T-cell (primary cell): ENCODE results near the gene PPM1E. TPM values are rescaled to one million over a fixed set of nuclear protein-coding genes. Genes with fewer than 3 reads are reported as not detected.

Experiments used
- ATAC-seq, 4 experiments: fragments of 200-7000 bp in 3 of 4; fragments of 150-1000 bp in 1 of 4; cut with Tn5 transposase; replicated peaks in 1 of 4; 1 replicate in 3 of 4; 2 replicates in 1 of 4; pipeline ENCODE4 v1.10.0; 2021; ENCODE audit warnings: moderate library complexity in 3 of 4, mild to moderate bottlenecking in 2 of 4, moderate number of reproducible peaks in 1 of 4
- CTCF ChIA-PET, 2 donors: fragments of 300-600 bp; sonication (Branson Sonifier 250); formaldehyde crosslinking; loops; one replicate each; lab custom pipeline; 2022; ENCODE audit warnings: antibody characterized with exemption in 2 of 2; lab: Charles Lee
- POLR2A ChIA-PET, 2 donors: fragments of 300-600 bp; sonication (Branson Sonifier 250); formaldehyde crosslinking; loops; one replicate each; lab custom pipeline; 2022; ENCODE audit warnings: antibody characterized with exemption in 2 of 2; lab: Charles Lee
- DNase-seq, 35 experiments: peaks; one replicate each; pipeline versions ENCODE4 v3.0.0 to v3.0.0-alpha.2; 2013 to 2023
- H3K27ac ChIP-seq: one replicate; pipeline ENCODE4 v1.5.1; 2013; ENCODE audit warnings: low read length
- H3K27me3 ChIP-seq, 2 experiments: replicated peaks in 1 of 2; 1 replicate in 1 of 2; 2 replicates in 1 of 2; pipeline versions ENCODE4 v1.6.1 to v1.7.0; 2013; ENCODE audit warnings: low read length in 1 of 2, mixed read lengths in 1 of 2; ENCODE audit not compliant: control insufficient read depth in 2 of 2, insufficient read depth in 2 of 2; ENCODE audit errors: extremely low read depth in 1 of 2
- H3K36me3 ChIP-seq, 2 donors: 1 replicate in 1 of 2; 2 replicates in 1 of 2; pipeline versions ENCODE4 v1.6.1 to v1.7.0; 2013; ENCODE audit warnings: low read length in 1 of 2; ENCODE audit not compliant: control insufficient read depth in 2 of 2, insufficient read depth in 1 of 2; ENCODE audit errors: extremely low read depth in 1 of 2
- H3K4me1 ChIP-seq, 2 experiments: 1 replicate in 1 of 2; 2 replicates in 1 of 2; pipeline versions ENCODE4 v1.6.1 to v1.7.0; 2013; ENCODE audit warnings: low read length in 2 of 2, mixed read lengths in 1 of 2; ENCODE audit not compliant: insufficient read depth in 2 of 2, control insufficient read depth in 1 of 2; ENCODE audit errors: extremely low read depth in 1 of 2
- H3K4me3 ChIP-seq, 2 donors: 1 replicate in 1 of 2; 2 replicates in 1 of 2; pipeline versions ENCODE4 v1.5.1 to v1.7.0; 2013; ENCODE audit warnings: mild to moderate bottlenecking in 2 of 2, low read length in 1 of 2, moderate library complexity in 1 of 2; ENCODE audit not compliant: control insufficient read depth in 1 of 2; ENCODE audit errors: extremely low read depth in 1 of 2
- H3K9me3 ChIP-seq: 2 replicates; pipeline ENCODE4 v1.7.0; 2013
- H3K27ac Mint-ChIP-seq, 2 donors: one replicate each; pipeline ENCODE4 v1.8.0; 2020 to 2021; ENCODE audit warnings: mild to moderate bottlenecking in 2 of 2, mixed read lengths in 2 of 2
- H3K27me3 Mint-ChIP-seq, 2 donors: one replicate each; pipeline ENCODE4 v1.8.0; 2021 to 2022; ENCODE audit warnings: mixed read lengths in 2 of 2
- H3K36me3 Mint-ChIP-seq: one replicate; pipeline ENCODE4 v1.8.0; 2021; ENCODE audit warnings: mixed read lengths
- H3K4me1 Mint-ChIP-seq, 3 donors: one replicate each; pipeline ENCODE4 v1.8.0; 2020 to 2022; ENCODE audit warnings: mixed read lengths in 3 of 3, mild to moderate bottlenecking in 1 of 3
- H3K4me3 Mint-ChIP-seq, 3 donors: one replicate each; pipeline ENCODE4 v1.8.0; 2020 to 2022; ENCODE audit warnings: mild to moderate bottlenecking in 3 of 3, mixed read lengths in 3 of 3, moderate library complexity in 3 of 3
- H3K9me3 Mint-ChIP-seq, 3 donors: one replicate each; pipeline ENCODE4 v1.8.0; 2020 to 2022; ENCODE audit warnings: mixed read lengths in 3 of 3
- WGBS: methylation state at CpG from one replicate; pipeline ENCODE4 v1.1.5; 2013; ENCODE audit warnings: missing lambda C conversion rate; ENCODE audit not compliant: insufficient coverage; 5-methylcytosine and 5-hydroxymethylcytosine counted together
- total RNA-seq, 35 experiments: library from RNA in 6 of 35; stranded (reverse) in 6 of 35; fragments of 120-200 nt in 1 of 35; gene quantifications; one replicate each; pipeline versions ENCODE4 v1.2.1 to v1.2.4 and lab custom pipeline; 2013 to 2026

The PPM1E gene
- total RNA-seq, 5 donors from 2014 or later (not counting 1 experiment from before 2014, with no cell fraction given), result 0.03 TPM; not detected in 4

DNA sequence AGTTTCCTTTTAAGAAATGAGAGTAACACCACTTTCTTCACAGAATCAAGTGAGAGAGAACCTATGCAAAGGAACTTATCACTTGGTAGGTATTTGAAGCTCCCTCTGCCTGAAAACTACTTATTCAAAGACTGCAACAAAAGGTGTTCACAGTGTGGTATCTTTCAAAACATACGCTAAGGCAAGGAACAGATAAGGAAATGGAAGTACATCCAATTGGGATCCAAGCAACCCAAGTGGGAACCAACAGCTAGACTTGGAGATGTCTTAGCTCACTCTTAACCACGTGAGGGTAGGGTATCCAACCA, 431 bp upstream of the PPM1E start:
- H3K9me3 ChIP-seq, result no peaks in the 10 kb centered on the region
- no peaks in the 10 kb centered on the region for H3K36me3 Mint-ChIP-seq
- H3K27ac ChIP-seq, result no peak overlapping the region
- peaks cover 11 to 29% of the 10 kb centered on the region in 2 experiments for H3K27me3 ChIP-seq
- WGBS, result 13% methylated on average over 1 of the region's 2 CpGs
- peaks cover 6 to 17% of the 10 kb centered on the region in 2 experiments for H3K4me1 ChIP-seq
- DNase-seq (no peak), ATAC-seq (peak in 1 of 4 experiments; percentile 20)
- no peak overlapping the region for H3K27ac Mint-ChIP-seq
- POLR2A ChIA-PET, result no interaction called here
- H3K4me3 Mint-ChIP-seq, result peak overlapping the region; percentile 78 to 85 (median 79)
- H3K4me1 Mint-ChIP-seq, result peaks cover 13 to 15% (median 13%) of the 10 kb centered on the region in 3 donors
- H3K4me3 ChIP-seq, result peak overlapping the region in 1 of 2 donors; percentile 45
- peaks cover 38 to 63% of the 10 kb centered on the region in 2 donors for H3K27me3 Mint-ChIP-seq
- H3K36me3 ChIP-seq, result no peaks in the 10 kb centered on the region
- H3K9me3 Mint-ChIP-seq, result no peaks in the 10 kb centered on the region
- CTCF ChIA-PET, result interaction anchor here in 1 of 2 donors (0.5 kb wide), 1 partner anchor 167 kb away, joined by 3 read pairs; no protein-coding TSS in a partner anchor

GRCh38 chr17:58756246-58757161, 850 bp downstream of the PPM1E start:
- WGBS, result under 1% methylated on average over 55 of the region's 72 CpGs
- Mint-ChIP-seq H3K4me1 (peaks cover 13 to 15% (median 13%) of the 10 kb centered on the region in 3 donors), H3K9me3 (no peaks in the 10 kb centered on the region), H3K27me3 (peaks cover 49 to 74% of the 10 kb centered on the region in 2 donors), H3K4me3 (peak overlapping the region; percentile 83 to 86 (median 85)), H3K27ac (no peak overlapping the region), H3K36me3 (no peaks in the 10 kb centered on the region)
- Histone ChIP-seq H3K4me3 (peak overlapping the region; percentile 45 to 80), H3K27me3 (peaks cover 11 to 29% of the 10 kb centered on the region in 2 experiments), H3K36me3 (no peaks in the 10 kb centered on the region), H3K9me3 (no peaks in the 10 kb centered on the region), H3K4me1 (peaks cover 6 to 17% of the 10 kb centered on the region in 2 experiments), H3K27ac (no peak overlapping the region)
- ATAC-seq (peak in 3 of 4 experiments; percentile 20 to 62 (median 52)), DNase-seq (peak in 7 of 35 experiments; percentile 1 to 22 (median 4))
- ChIA-PET CTCF (interaction anchor here in 1 of 2 donors (0.7 kb wide), 1 partner anchor 462 kb away, joined by 4 read pairs; no protein-coding TSS in a partner anchor), POLR2A (no interaction called here)

DNA sequence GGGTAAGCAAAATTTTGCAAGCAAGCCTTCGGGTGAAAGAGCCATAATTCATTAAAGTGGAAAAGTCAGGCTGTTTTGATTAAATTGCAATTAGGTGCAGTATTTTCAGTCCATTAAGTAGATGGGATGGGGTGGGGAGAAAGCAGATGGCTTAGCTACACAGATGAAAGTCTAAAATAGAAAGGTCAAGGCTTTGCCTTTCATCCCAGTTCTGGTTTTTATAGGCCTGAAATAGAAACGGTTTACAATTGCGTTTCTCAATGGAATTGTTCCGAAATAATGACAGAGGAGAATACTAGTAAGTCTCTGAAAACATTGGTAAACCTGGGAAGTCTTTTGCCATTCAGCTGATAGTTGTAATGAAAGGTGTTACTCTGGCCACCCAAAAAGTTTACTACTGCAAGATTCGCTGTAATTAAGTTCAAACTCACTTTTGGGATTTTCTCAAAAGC, 1.5 kb downstream of the PPM1E start:
- ChIA-PET CTCF (interaction anchor here in 1 of 2 donors (0.7 kb wide), 1 partner anchor 463 kb away, joined by 4 read pairs; no protein-coding TSS in a partner anchor), POLR2A (no interaction called here)
- Mint-ChIP-seq H3K9me3 (no peaks in the 10 kb centered on the region), H3K4me1 (peaks cover 13 to 15% (median 13%) of the 10 kb centered on the region in 3 donors), H3K27ac (no peak overlapping the region), H3K36me3 (no peaks in the 10 kb centered on the region), H3K4me3 (peak overlapping the region; percentile 83 to 86 (median 85)), H3K27me3 (peaks cover 51 to 77% of the 10 kb centered on the region in 2 donors)
- Histone ChIP-seq H3K9me3 (no peaks in the 10 kb centered on the region), H3K27ac (no peak overlapping the region), H3K36me3 (no peaks in the 10 kb centered on the region), H3K4me1 (peaks cover 6 to 17% of the 10 kb centered on the region in 2 experiments), H3K27me3 (peaks cover 11 to 31% of the 10 kb centered on the region in 2 experiments), H3K4me3 (peak overlapping the region in 1 of 2 donors; percentile 1)
- no peak for ATAC-seq
- DNase-seq, result no peak
- 22% methylated on average over 1 of the region's 5 CpGs for WGBS

- Mint-ChIP-seq H3K4me3 (no peak overlapping the region), H3K27ac (no peak overlapping the region), H3K36me3 (no peaks in the 10 kb centered on the region), H3K27me3 (peaks cover 54 to 76% of the 10 kb centered on the region in 2 donors), H3K4me1 (peaks cover 13 to 15% (median 13%) of the 10 kb centered on the region in 3 donors), H3K9me3 (no peaks in the 10 kb centered on the region)
- H3K36me3 ChIP-seq, result no peaks in the 10 kb centered on the region
- CTCF ChIA-PET, result no interaction called here
- peaks cover 6 to 17% of the 10 kb centered on the region in 2 experiments for H3K4me1 ChIP-seq
- no peak overlapping the region for H3K4me3 ChIP-seq
- H3K27ac ChIP-seq, result no peak overlapping the region
- ATAC-seq, result no peak
- no peaks in the 10 kb centered on the region for H3K9me3 ChIP-seq
- POLR2A ChIA-PET, result no interaction called here
- DNase-seq, result no peak
- H3K27me3 ChIP-seq, result peaks cover 11 to 35% of the 10 kb centered on the region in 2 experiments
- 79% methylated on average over 4 of the region's 8 CpGs for WGBS
Measured at GRCh38 chr17:58758890-58759289, 3.2 kb downstream of the PPM1E start.

GRCh38 chr17:58759522-58759921, 3.9 kb downstream of the PPM1E start:
- H3K27me3 ChIP-seq, result peaks cover 12 to 35% of the 10 kb centered on the region in 2 experiments
- peaks cover 6 to 17% of the 10 kb centered on the region in 2 experiments for H3K4me1 ChIP-seq
- no peak overlapping the region for H3K27ac ChIP-seq
- H3K4me1 Mint-ChIP-seq, result peaks cover 13 to 15% (median 13%) of the 10 kb centered on the region in 3 donors
- no peaks in the 10 kb centered on the region for H3K9me3 Mint-ChIP-seq
- peaks cover 54 to 73% of the 10 kb centered on the region in 2 donors for H3K27me3 Mint-ChIP-seq
- DNase-seq (no peak), ATAC-seq (no peak)
- ChIA-PET POLR2A (no interaction called here), CTCF (interaction anchor here in 1 of 2 donors (0.6 kb wide), 1 partner anchor 771 kb away, joined by 4 read pairs; no protein-coding TSS in a partner anchor)
- WGBS, result no CpG with 5 or more reads among the region's 2 CpGs
- no peak overlapping the region for H3K4me3 ChIP-seq
- no peaks in the 10 kb centered on the region for H3K36me3 ChIP-seq
- H3K4me3 Mint-ChIP-seq, result no peak overlapping the region
- H3K9me3 ChIP-seq, result no peaks in the 10 kb centered on the region
- no peaks in the 10 kb centered on the region for H3K36me3 Mint-ChIP-seq
- H3K27ac Mint-ChIP-seq, result no peak overlapping the region

DNA sequence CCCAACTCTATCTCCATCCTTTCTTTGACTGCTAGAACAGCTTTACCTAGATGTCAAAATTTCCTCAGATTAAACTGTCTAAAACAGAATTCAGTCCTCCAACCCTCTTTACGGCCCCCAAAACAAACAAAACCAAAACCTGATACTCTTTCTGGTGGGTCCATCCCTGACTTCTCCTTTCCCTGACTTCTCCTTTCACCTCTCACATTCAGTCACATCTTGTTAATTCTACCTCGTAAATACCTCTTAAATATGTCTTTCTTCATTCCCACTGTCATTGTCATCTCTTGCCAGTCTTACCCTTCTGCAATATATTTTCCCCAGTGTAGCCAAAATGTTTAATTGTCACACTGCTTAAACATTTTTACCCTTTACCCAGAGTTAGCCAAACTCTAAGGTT, 4.6 kb downstream of the PPM1E start:
- CTCF ChIA-PET, result no interaction called here
- peaks cover 49 to 66% of the 10 kb centered on the region in 2 donors for H3K27me3 Mint-ChIP-seq

More for the DNA sequence above, 4.6 kb downstream of the PPM1E start:
- Mint-ChIP-seq H3K4me3 (no peak overlapping the region), H3K36me3 (no peaks in the 10 kb centered on the region), H3K9me3 (no peaks in the 10 kb centered on the region), H3K27ac (no peak overlapping the region), H3K4me1 (peaks cover 9 to 11% (median 10%) of the 10 kb centered on the region in 3 donors)
- Histone ChIP-seq H3K4me3 (no peak overlapping the region), H3K27ac (no peak overlapping the region), H3K27me3 (peaks cover 12 to 35% of the 10 kb centered on the region in 2 experiments), H3K36me3 (no peaks in the 10 kb centered on the region), H3K4me1 (peaks cover 6 to 17% of the 10 kb centered on the region in 2 experiments), H3K9me3 (no peaks in the 10 kb centered on the region)
- POLR2A ChIA-PET, result no interaction called here
- no peak for DNase-seq
- WGBS, result 70% methylated on average over 2 of the region's 2 CpGs
- ATAC-seq, result no peak
